ENCODE measurements around the gene MEIS3. TPM values are rescaled to one million over a fixed set of nuclear protein-coding genes. Genes with fewer than 3 reads are reported as not detected.

MEIS3 gene
- total RNA-seq, 2 donors from 2014 or later = 16.2 to 41.6 TPM

DNA sequence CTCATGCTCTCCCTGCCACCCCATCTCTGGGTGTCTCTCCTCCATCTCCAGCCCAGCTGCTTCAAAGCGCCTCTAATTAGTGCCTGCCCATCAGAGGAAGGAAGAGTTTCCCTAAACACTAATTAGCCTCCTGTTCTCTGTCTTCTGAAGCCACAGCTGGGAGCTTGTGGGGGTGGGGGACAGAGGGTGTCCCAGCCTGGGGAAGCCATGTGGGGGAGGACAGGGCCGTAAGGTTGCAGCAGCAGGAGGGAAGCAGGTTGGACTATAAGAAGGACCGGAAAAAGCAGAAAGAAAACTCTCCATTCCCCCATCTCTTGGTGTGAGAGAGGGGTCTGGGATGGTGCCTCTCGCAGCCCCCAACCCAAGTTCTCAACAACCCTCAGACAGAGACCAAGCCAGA lies 26.2 kb upstream of the MEIS3 start:
- intact Hi-C loops (cut with DNase I) = no loop called here

DNA sequence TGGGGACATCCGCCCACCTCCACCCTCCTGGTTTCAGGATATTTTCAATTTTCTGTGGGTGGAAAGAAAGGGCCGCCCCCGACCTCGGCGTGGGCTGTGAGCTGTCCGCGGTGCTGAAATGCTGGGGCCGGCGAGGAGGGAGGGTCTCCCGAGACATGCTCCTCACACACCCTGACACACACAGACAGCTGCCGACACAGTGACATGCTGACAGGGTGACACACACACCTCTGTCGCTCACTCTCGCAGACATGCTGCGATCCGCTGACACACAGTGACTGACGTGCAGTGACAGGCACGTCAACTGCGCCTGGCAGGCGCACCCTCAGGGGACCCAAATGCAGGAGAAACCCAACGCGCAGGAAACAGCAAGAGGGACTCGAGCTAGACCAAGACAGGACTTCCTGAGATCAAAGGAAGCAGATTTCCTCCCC lies 25.1 kb upstream of the MEIS3 start:
- no peaks in the 10 kb centered on the region for H3K36me3 ChIP-seq
- H3K4me1 ChIP-seq (replicated peaks) = no peaks in the 10 kb centered on the region
- H3K27me3 ChIP-seq (replicated peaks; ENCODE audit: insufficient read depth) = no peaks in the 10 kb centered on the region
- intact Hi-C loops (cut with DNase I) = no loop called here
- TF ChIP-seq POLR2AphosphoS5 (IDR thresholded peaks at IDR 0.05) = no peak
- TF ChIP-seq POLR2A (IDR thresholded peaks at IDR 0.05) = no peak
- TF ChIP-seq, protein P1, sequence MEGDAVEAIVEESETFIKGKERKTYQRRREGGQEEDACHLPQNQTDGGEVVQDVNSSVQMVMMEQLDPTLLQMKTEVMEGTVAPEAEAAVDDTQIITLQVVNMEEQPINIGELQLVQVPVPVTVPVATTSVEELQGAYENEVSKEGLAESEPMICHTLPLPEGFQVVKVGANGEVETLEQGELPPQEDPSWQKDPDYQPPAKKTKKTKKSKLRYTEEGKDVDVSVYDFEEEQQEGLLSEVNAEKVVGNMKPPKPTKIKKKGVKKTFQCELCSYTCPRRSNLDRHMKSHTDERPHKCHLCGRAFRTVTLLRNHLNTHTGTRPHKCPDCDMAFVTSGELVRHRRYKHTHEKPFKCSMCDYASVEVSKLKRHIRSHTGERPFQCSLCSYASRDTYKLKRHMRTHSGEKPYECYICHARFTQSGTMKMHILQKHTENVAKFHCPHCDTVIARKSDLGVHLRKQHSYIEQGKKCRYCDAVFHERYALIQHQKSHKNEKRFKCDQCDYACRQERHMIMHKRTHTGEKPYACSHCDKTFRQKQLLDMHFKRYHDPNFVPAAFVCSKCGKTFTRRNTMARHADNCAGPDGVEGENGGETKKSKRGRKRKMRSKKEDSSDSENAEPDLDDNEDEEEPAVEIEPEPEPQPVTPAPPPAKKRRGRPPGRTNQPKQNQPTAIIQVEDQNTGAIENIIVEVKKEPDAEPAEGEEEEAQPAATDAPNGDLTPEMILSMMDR (IDR thresholded peaks at IDR 0.05) = no peak
- H3K9me3 ChIP-seq = no peaks in the 10 kb centered on the region
- 29% methylated on average over 20 of the region's 22 CpGs for WGBS
- H3K27ac ChIP-seq = no peak overlapping the region
- no peak for DNase-seq (ENCODE audit: low spot score)
- no peak overlapping the region for H3K4me3 ChIP-seq

More for the DNA sequence above, 26.2 kb upstream of the MEIS3 start:
- Histone ChIP-seq H3K4me3 (no peak overlapping the region), H3K9me3 (no peaks in the 10 kb centered on the region), H3K27ac (no peak overlapping the region), H3K4me1 (replicated peaks) (no peaks in the 10 kb centered on the region), H3K36me3 (no peaks in the 10 kb centered on the region), H3K27me3 (replicated peaks; ENCODE audit: insufficient read depth) (no peaks in the 10 kb centered on the region)
- WGBS = 50% methylated on average over 4 of the region's 4 CpGs
- TF ChIP-seq POLR2A (IDR thresholded peaks at IDR 0.05) (no peak), POLR2AphosphoS5 (IDR thresholded peaks at IDR 0.05) (no peak)
- TF ChIP-seq, protein P1 (IDR thresholded peaks at IDR 0.05) = no peak
- no peak for DNase-seq (ENCODE audit: low spot score)

DNA sequence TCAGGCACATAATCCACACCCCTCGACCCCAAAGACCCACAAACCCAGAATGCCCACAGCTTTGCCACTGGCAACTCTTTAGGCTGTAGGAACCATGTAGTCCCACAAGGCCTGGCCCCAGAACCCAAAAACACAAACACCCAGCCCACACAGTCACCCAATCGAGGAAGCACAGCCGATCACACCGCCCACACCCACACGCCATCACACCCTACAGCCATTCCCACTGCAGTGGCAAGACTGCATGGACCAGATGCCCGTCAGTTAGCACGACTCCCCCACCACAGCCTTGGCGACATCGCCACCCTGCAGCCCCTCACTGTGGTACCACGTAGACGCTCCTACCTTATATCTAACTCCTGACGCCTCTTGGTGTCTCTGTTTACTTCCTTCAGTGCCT lies 24.0 kb upstream of the MEIS3 start:
- WGBS = 68% methylated on average over 12 of the region's 12 CpGs
- no peak overlapping the region for H3K27ac ChIP-seq
- no peaks in the 10 kb centered on the region for H3K4me1 ChIP-seq (replicated peaks)
- H3K4me3 ChIP-seq = no peak overlapping the region
- DNase-seq (ENCODE audit: low spot score) = no peak
- intact Hi-C loops (cut with DNase I) = no loop called here
- H3K27me3 ChIP-seq (replicated peaks; ENCODE audit: insufficient read depth) = no peaks in the 10 kb centered on the region
- no peaks in the 10 kb centered on the region for H3K36me3 ChIP-seq
- no peaks in the 10 kb centered on the region for H3K9me3 ChIP-seq
- no peak for TF ChIP-seq POLR2A (IDR thresholded peaks at IDR 0.05)
- TF ChIP-seq, protein P1 (IDR thresholded peaks at IDR 0.05) = no peak
- TF ChIP-seq POLR2AphosphoS5 (IDR thresholded peaks at IDR 0.05) = no peak

DNA sequence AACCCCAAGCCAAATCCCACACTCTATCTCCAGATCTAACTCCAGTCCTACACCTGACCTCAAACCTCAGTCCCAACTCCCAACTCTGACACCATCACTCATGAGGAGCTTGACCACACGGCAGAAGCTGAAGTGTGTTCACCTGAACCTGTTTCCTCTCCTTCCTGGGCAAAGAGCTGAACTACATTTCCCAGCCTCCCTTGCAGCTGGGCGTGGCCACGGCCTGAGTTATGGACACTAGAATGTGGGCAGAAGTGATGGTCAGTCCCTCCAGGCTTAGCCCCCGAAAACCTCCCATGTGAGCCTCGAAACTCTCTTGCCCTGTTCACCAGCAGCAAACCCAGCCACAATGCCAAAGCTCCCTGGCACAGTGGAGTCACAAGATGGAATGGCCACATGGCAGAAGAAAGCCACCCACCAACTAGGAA lies 19.5 kb upstream of the MEIS3 start:
- 29% methylated on average over 5 of the region's 5 CpGs for WGBS
- H3K27me3 ChIP-seq (replicated peaks; ENCODE audit: insufficient read depth) = no peaks in the 10 kb centered on the region

DNA sequence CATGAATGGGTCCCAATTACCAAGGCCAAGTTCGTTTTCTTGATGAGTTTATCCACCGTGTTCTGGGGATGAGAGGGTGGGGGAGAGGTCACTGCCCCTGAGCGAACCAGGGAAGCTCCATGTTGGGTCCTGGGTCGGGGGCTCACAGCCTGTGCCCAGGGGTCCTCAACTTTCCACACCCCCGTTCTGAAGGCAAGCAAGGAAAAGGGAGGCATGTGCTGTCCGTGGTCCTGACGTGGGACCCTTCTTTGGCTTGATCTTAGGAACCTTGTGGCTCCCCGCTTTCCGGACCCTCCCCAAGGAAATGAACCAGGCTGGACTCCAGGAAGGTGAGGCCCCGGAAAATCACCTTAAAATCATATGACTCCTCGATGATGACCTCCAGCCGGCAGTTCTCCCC lies 18.2 kb upstream of the MEIS3 start:
- DNase-seq (ENCODE audit: low spot score) = no peak
- TF ChIP-seq, protein P1 (IDR thresholded peaks at IDR 0.05) = no peak
- no peak for TF ChIP-seq POLR2AphosphoS5 (IDR thresholded peaks at IDR 0.05)
- no peak for TF ChIP-seq POLR2A (IDR thresholded peaks at IDR 0.05)
- Histone ChIP-seq H3K36me3 (no peaks in the 10 kb centered on the region), H3K27ac (no peak overlapping the region), H3K4me3 (no peak overlapping the region), H3K9me3 (no peaks in the 10 kb centered on the region), H3K27me3 (replicated peaks; ENCODE audit: insufficient read depth) (no peaks in the 10 kb centered on the region), H3K4me1 (replicated peaks) (no peaks in the 10 kb centered on the region)
- intact Hi-C loops (cut with DNase I) = loop anchor here (2.0 to 10.0 kb wide), 3 partner anchors 80 to 261 kb away; partner anchors contain the start of gene NAPA
- 45% methylated on average over 12 of the region's 12 CpGs for WGBS

More for the DNA sequence above, 19.5 kb upstream of the MEIS3 start:
- Histone ChIP-seq H3K36me3 (no peaks in the 10 kb centered on the region), H3K27ac (no peak overlapping the region), H3K4me3 (no peak overlapping the region), H3K9me3 (no peaks in the 10 kb centered on the region), H3K4me1 (replicated peaks) (no peaks in the 10 kb centered on the region)
- no peak for TF ChIP-seq POLR2A (IDR thresholded peaks at IDR 0.05)
- TF ChIP-seq POLR2AphosphoS5 (IDR thresholded peaks at IDR 0.05) = no peak
- TF ChIP-seq, protein P1 (IDR thresholded peaks at IDR 0.05) = no peak
- intact Hi-C loops (cut with DNase I) = loop anchor here (5.0 to 10.0 kb wide), 2 partner anchors 78 to 156 kb away; partner anchors contain the start of gene NAPA
- DNase-seq (ENCODE audit: low spot score) = no peak

Measured in prostate gland (tissue), 2 donors.